Dermis blood vessel endothelial cell (primary cell): Measurements from ENCODE around the gene UBAP2L. TPM values are rescaled to one million over a fixed set of nuclear protein-coding genes. Genes with fewer than 3 reads are reported as not detected.
"Not testable (repeated sequence)": the region's sequence is repeated elsewhere in the genome, so short reads cannot be mapped to it uniquely, and the experiment has no call there.

Experiments used
- DNase-seq: peaks from one replicate; pipeline ENCODE4 v3.0.0; 2010
- total RNA-seq: library from RNA; depleted of rRNA; stranded (reverse); fragments of >200 nt; gene quantifications from 2 replicates; pipeline ENCODE4 v1.2.3, GENCODE V29; 2014

Gene UBAP2L
- total RNA-seq, 1 donor from 2014 or later = 47.8 TPM

GRCh38 chr1:154198756-154199562 is 21.8 kb upstream of the UBAP2L start:
- peak; percentile 83 for DNase-seq

- peak; percentile 28 for DNase-seq
Observed at GRCh38 chr1:154199563-154199879, 21.2 kb upstream of the UBAP2L start.

GRCh38 chr1:154205778-154206177 is 15.0 kb upstream of the UBAP2L start:
- DNase-seq = not testable (repeated sequence)

GRCh38 chr1:154206196-154206595 is 14.6 kb upstream of the UBAP2L start, which contains the start of gene CFAP141:
CFAP141 (minus strand) TSS chr1:154206333; CDS start chr1:154206307, 26 bp downstream.
- DNase-seq = peak; percentile 59

GRCh38 chr1:154207262-154207661 is 13.5 kb upstream of the UBAP2L start:
- DNase-seq = no peak

- DNase-seq = no peak
Observed at GRCh38 chr1:154208677-154209388, 11.9 kb upstream of the UBAP2L start.

GRCh38 chr1:154212083-154212482 is 8.7 kb upstream of the UBAP2L start:
- DNase-seq = no peak

GRCh38 chr1:154213274-154213673 is 7.5 kb upstream of the UBAP2L start:
- no peak for DNase-seq

GRCh38 chr1:154218545-154218944 is 2.2 kb upstream of the UBAP2L start:
- peak; percentile 16 for DNase-seq

- DNase-seq = peak; percentile 42
Observed at GRCh38 chr1:154219541-154219940, 1.2 kb upstream of the UBAP2L start.

GRCh38 chr1:154220970-154221277 is 169 bp downstream of the UBAP2L start:
- DNase-seq = no peak

- peak; percentile 59 for DNase-seq
Observed at GRCh38 chr1:154221278-154222001, 685 bp downstream of the UBAP2L start.

- no peak for DNase-seq
Observed at GRCh38 chr1:154222518-154222917, 1.8 kb downstream of the UBAP2L start.

- no peak for DNase-seq
Observed at GRCh38 chr1:154222918-154223317, 2.2 kb downstream of the UBAP2L start.

- DNase-seq = no peak
Observed at GRCh38 chr1:154223621-154224020, 2.9 kb downstream of the UBAP2L start.

GRCh38 chr1:154225370-154225769 is 4.6 kb downstream of the UBAP2L start:
- DNase-seq = no peak

GRCh38 chr1:154231112-154231511 is 10.4 kb downstream of the UBAP2L start:
- DNase-seq = not testable (repeated sequence)

- not testable (repeated sequence) for DNase-seq
Observed at GRCh38 chr1:154233127-154233526, 12.4 kb downstream of the UBAP2L start.

- DNase-seq = no peak
Observed at GRCh38 chr1:154236855-154237254, 16.1 kb downstream of the UBAP2L start.

GRCh38 chr1:154237435-154237834 is 16.7 kb downstream of the UBAP2L start:
- DNase-seq = no peak

- DNase-seq = no peak
Observed at GRCh38 chr1:154237880-154238506, 17.2 kb downstream of the UBAP2L start.

GRCh38 chr1:154239491-154239890 is 18.7 kb downstream of the UBAP2L start:
- DNase-seq = no peak

- DNase-seq = no peak
Observed at GRCh38 chr1:154240294-154240833, 19.6 kb downstream of the UBAP2L start.
